IMR-90 (cell line): ENCODE measurements around the gene POLA2.

Experiments
- BHLHE40 ChIP-seq: fragments of 150-350 bp; IDR thresholded peaks from 2 replicates; pipeline ENCODE4 v1.6.1; 2016; ENCODE audit warnings: mild to moderate bottlenecking, low read depth, low read length
- CEBPB ChIP-seq: IDR thresholded peaks from 2 replicates; pipeline ENCODE4 v1.6.1; 2012; ENCODE audit warnings: low read depth, low read length, improper control_type of control experiment
- ELK1 ChIP-seq: fragments of 150-350 bp; IDR thresholded peaks from 2 replicates; pipeline ENCODE4 v1.6.1; 2016; ENCODE audit warnings: low read depth, mild to moderate bottlenecking, low read length, moderate library complexity, borderline replicate concordance
- FOS ChIP-seq: fragments of 150-350 bp; IDR thresholded peaks from 2 replicates; pipeline ENCODE4 v1.6.1; 2016; ENCODE audit warnings: low read depth, low read length
- MAFK ChIP-seq: IDR thresholded peaks from 2 replicates; pipeline ENCODE4 v1.6.1; 2012; ENCODE audit warnings: low read depth, low read length, improper control_type of control experiment
- MAZ ChIP-seq: IDR thresholded peaks from 2 replicates; pipeline ENCODE4 v1.6.1; 2012; ENCODE audit warnings: low read depth, mild to moderate bottlenecking, low read length, improper control_type of control experiment, moderate library complexity, borderline replicate concordance
- MXI1 ChIP-seq: IDR thresholded peaks from 2 replicates; pipeline ENCODE4 v1.6.1; 2012; ENCODE audit warnings: low read depth, mild to moderate bottlenecking, low read length, moderate library complexity, borderline replicate concordance
- POLR2A ChIP-seq: IDR thresholded peaks from 2 replicates; pipeline ENCODE4 v1.6.1; 2012; ENCODE audit warnings: mild to moderate bottlenecking, low read depth, low read length
- RAD21 ChIP-seq: IDR thresholded peaks from 2 replicates; pipeline ENCODE4 v1.6.1; 2012; ENCODE audit warnings: low read length, improper control_type of control experiment
- RCOR1 ChIP-seq: IDR thresholded peaks from 2 replicates; pipeline ENCODE4 v1.6.1; 2012; ENCODE audit warnings: mild to moderate bottlenecking, low read length, improper control_type of control experiment; ENCODE audit not compliant: insufficient replicate concordance
- RFX5 ChIP-seq: IDR thresholded peaks from 2 replicates; pipeline ENCODE4 v1.8.0; 2012; ENCODE audit warnings: low read depth, mild to moderate bottlenecking, low read length, moderate library complexity
- SMC3 ChIP-seq: fragments of 150-350 bp; IDR thresholded peaks from 2 replicates; pipeline ENCODE4 v1.6.1; 2016; ENCODE audit warnings: low read depth, mild to moderate bottlenecking, antibody characterized with exemption, low read length, moderate library complexity
- TF ChIP-seq, protein P1 (sequence below): conservative IDR thresholded peaks from 2 replicates; pipeline ENCODE4 v1.5.1; 2012; ENCODE audit warnings: mild to moderate bottlenecking, low read depth, low read length, improper control_type of control experiment
- TF ChIP-seq, protein P2 (sequence below): fragments of 150-350 bp; IDR thresholded peaks from 2 replicates; pipeline ENCODE4 v1.6.1; 2017; ENCODE audit warnings: mild to moderate bottlenecking, antibody characterized with exemption, low read length, low read depth

DNA sequence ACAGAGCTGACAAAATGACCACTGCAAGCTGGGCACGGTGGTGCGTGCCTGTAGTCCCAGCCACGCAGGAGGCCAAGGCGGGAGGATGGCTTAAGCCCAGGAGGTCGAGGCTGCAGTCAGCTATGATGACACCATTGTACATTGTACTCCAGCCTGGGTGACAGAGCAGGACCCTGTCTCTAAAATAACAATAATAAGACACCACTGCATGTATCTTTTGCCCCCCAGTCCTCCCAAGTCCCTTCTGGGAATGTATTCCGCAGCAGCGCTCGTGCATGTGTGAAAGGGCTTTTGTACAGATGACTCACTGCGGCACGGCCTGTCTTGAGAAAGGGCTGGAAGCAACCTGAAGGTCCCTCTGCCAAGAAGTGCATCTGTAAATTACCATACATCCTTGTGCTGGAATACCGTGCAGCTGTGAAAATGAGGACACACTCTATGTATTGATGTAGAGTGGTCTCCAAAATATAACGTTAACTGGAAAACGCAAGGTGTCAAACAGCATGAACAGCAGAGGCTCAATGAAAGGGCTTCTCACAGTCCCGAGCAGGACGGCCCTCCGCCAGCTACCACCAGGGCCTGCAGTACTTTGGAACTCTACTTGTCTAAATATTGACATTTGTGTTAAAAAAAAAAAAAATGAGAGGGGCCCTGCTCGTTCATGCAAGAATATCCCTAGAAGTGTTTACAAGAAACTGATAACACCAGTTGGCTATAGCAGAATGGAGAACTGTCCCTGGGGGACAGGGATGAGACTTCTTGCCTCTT, 43.9 kb downstream of the POLA2 start:
- no peak for TF ChIP-seq POLR2A
- TF ChIP-seq, protein P1, sequence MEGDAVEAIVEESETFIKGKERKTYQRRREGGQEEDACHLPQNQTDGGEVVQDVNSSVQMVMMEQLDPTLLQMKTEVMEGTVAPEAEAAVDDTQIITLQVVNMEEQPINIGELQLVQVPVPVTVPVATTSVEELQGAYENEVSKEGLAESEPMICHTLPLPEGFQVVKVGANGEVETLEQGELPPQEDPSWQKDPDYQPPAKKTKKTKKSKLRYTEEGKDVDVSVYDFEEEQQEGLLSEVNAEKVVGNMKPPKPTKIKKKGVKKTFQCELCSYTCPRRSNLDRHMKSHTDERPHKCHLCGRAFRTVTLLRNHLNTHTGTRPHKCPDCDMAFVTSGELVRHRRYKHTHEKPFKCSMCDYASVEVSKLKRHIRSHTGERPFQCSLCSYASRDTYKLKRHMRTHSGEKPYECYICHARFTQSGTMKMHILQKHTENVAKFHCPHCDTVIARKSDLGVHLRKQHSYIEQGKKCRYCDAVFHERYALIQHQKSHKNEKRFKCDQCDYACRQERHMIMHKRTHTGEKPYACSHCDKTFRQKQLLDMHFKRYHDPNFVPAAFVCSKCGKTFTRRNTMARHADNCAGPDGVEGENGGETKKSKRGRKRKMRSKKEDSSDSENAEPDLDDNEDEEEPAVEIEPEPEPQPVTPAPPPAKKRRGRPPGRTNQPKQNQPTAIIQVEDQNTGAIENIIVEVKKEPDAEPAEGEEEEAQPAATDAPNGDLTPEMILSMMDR = no peak
- no peak for TF ChIP-seq ELK1
- no peak for TF ChIP-seq SMC3
- no peak for TF ChIP-seq RAD21
- TF ChIP-seq CEBPB = peak; percentile 53; the same call in 1 of the 2 replicates
- TF ChIP-seq, protein P2, sequence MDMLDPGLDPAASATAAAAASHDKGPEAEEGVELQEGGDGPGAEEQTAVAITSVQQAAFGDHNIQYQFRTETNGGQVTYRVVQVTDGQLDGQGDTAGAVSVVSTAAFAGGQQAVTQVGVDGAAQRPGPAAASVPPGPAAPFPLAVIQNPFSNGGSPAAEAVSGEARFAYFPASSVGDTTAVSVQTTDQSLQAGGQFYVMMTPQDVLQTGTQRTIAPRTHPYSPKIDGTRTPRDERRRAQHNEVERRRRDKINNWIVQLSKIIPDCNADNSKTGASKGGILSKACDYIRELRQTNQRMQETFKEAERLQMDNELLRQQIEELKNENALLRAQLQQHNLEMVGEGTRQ = no peak
- peak; percentile 67 for TF ChIP-seq FOS
- 0 out of 2 replicates have a peak, but pooled peaks have one; percentile 17 for TF ChIP-seq MXI1
- TF ChIP-seq BHLHE40 = peak; percentile 84
- TF ChIP-seq MAZ = 0 out of 2 replicates have a peak, but pooled peaks have one; percentile 3
- no peak for TF ChIP-seq RFX5
- TF ChIP-seq MAFK = no peak
- no peak for TF ChIP-seq RCOR1
